Measurements from ENCODE around the gene PPFIA3. TPM values are rescaled to one million over a fixed set of nuclear protein-coding genes. Genes with fewer than 3 reads are reported as not detected.

Gene PPFIA3
- total RNA-seq, 1 experiment from 2014 or later: 27.3 TPM

GRCh38 chr19:49194408-49194807 lies 75.1 kb downstream of the PPFIA3 start:
- TF ChIP-seq, protein P1, sequence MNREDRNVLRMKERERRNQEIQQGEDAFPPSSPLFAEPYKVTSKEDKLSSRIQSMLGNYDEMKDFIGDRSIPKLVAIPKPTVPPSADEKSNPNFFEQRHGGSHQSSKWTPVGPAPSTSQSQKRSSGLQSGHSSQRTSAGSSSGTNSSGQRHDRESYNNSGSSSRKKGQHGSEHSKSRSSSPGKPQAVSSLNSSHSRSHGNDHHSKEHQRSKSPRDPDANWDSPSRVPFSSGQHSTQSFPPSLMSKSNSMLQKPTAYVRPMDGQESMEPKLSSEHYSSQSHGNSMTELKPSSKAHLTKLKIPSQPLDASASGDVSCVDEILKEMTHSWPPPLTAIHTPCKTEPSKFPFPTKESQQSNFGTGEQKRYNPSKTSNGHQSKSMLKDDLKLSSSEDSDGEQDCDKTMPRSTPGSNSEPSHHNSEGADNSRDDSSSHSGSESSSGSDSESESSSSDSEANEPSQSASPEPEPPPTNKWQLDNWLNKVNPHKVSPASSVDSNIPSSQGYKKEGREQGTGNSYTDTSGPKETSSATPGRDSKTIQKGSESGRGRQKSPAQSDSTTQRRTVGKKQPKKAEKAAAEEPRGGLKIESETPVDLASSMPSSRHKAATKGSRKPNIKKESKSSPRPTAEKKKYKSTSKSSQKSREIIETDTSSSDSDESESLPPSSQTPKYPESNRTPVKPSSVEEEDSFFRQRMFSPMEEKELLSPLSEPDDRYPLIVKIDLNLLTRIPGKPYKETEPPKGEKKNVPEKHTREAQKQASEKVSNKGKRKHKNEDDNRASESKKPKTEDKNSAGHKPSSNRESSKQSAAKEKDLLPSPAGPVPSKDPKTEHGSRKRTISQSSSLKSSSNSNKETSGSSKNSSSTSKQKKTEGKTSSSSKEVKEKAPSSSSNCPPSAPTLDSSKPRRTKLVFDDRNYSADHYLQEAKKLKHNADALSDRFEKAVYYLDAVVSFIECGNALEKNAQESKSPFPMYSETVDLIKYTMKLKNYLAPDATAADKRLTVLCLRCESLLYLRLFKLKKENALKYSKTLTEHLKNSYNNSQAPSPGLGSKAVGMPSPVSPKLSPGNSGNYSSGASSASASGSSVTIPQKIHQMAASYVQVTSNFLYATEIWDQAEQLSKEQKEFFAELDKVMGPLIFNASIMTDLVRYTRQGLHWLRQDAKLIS (CRISPR knock-in tag; IDR thresholded peaks at IDR 0.05; ENCODE audit: borderline replicate concordance): no peak
- TF ChIP-seq, protein P2, sequence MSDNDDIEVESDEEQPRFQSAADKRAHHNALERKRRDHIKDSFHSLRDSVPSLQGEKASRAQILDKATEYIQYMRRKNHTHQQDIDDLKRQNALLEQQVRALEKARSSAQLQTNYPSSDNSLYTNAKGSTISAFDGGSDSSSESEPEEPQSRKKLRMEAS (CRISPR knock-in tag; IDR thresholded peaks at IDR 0.05): no peak
- TF ChIP-seq IRF2 (CRISPR knock-in tag; IDR thresholded peaks at IDR 0.05; ENCODE audit: borderline replicate concordance, low read depth) (no peak), CREB1 (CRISPR knock-in tag; IDR thresholded peaks at IDR 0.05) (no peak), NR2C2 (CRISPR knock-in tag; IDR thresholded peaks at IDR 0.05) (no peak), ZNF138 (CRISPR knock-in tag; conservative IDR thresholded peaks at IDR 0.05) (no peak), ZMAT4 (CRISPR knock-in tag; IDR thresholded peaks at IDR 0.05) (no peak), TEAD1 (CRISPR knock-in tag; IDR thresholded peaks at IDR 0.05) (no peak), FOXP1 (CRISPR knock-in tag; IDR thresholded peaks at IDR 0.05; ENCODE audit: borderline replicate concordance) (no peak), ZBTB21 (CRISPR knock-in tag; IDR thresholded peaks at IDR 0.05; ENCODE audit: borderline replicate concordance) (no peak), ATF3 (CRISPR knock-in tag; conservative IDR thresholded peaks at IDR 0.05) (no peak), MXD4 (CRISPR knock-in tag; IDR thresholded peaks at IDR 0.05; ENCODE audit: borderline replicate concordance) (no peak), ETV6 (CRISPR knock-in tag; IDR thresholded peaks at IDR 0.05) (no peak), ESRRA (CRISPR knock-in tag; IDR thresholded peaks at IDR 0.05; ENCODE audit: borderline replicate concordance) (no peak)
- TF ChIP-seq, protein P3, sequence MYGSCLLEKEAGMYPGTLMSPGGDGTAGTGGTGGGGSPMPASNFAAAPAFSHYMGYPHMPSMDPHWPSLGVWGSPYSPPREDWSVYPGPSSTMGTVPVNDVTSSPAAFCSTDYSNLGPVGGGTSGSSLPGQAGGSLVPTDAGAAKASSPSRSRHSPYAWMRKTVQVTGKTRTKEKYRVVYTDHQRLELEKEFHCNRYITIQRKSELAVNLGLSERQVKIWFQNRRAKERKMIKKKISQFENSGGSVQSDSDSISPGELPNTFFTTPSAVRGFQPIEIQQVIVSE (CRISPR knock-in tag; IDR thresholded peaks at IDR 0.05; ENCODE audit: borderline replicate concordance): no peak
- TF ChIP-seq, protein P4, sequence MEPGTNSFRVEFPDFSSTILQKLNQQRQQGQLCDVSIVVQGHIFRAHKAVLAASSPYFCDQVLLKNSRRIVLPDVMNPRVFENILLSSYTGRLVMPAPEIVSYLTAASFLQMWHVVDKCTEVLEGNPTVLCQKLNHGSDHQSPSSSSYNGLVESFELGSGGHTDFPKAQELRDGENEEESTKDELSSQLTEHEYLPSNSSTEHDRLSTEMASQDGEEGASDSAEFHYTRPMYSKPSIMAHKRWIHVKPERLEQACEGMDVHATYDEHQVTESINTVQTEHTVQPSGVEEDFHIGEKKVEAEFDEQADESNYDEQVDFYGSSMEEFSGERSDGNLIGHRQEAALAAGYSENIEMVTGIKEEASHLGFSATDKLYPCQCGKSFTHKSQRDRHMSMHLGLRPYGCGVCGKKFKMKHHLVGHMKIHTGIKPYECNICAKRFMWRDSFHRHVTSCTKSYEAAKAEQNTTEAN (CRISPR knock-in tag; IDR thresholded peaks at IDR 0.05): no peak
- TF ChIP-seq, protein P5, sequence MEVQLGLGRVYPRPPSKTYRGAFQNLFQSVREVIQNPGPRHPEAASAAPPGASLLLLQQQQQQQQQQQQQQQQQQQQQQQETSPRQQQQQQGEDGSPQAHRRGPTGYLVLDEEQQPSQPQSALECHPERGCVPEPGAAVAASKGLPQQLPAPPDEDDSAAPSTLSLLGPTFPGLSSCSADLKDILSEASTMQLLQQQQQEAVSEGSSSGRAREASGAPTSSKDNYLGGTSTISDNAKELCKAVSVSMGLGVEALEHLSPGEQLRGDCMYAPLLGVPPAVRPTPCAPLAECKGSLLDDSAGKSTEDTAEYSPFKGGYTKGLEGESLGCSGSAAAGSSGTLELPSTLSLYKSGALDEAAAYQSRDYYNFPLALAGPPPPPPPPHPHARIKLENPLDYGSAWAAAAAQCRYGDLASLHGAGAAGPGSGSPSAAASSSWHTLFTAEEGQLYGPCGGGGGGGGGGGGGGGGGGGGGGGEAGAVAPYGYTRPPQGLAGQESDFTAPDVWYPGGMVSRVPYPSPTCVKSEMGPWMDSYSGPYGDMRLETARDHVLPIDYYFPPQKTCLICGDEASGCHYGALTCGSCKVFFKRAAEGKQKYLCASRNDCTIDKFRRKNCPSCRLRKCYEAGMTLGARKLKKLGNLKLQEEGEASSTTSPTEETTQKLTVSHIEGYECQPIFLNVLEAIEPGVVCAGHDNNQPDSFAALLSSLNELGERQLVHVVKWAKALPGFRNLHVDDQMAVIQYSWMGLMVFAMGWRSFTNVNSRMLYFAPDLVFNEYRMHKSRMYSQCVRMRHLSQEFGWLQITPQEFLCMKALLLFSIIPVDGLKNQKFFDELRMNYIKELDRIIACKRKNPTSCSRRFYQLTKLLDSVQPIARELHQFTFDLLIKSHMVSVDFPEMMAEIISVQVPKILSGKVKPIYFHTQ (CRISPR knock-in tag; IDR thresholded peaks at IDR 0.05): no peak
- TF ChIP-seq, protein P6, sequence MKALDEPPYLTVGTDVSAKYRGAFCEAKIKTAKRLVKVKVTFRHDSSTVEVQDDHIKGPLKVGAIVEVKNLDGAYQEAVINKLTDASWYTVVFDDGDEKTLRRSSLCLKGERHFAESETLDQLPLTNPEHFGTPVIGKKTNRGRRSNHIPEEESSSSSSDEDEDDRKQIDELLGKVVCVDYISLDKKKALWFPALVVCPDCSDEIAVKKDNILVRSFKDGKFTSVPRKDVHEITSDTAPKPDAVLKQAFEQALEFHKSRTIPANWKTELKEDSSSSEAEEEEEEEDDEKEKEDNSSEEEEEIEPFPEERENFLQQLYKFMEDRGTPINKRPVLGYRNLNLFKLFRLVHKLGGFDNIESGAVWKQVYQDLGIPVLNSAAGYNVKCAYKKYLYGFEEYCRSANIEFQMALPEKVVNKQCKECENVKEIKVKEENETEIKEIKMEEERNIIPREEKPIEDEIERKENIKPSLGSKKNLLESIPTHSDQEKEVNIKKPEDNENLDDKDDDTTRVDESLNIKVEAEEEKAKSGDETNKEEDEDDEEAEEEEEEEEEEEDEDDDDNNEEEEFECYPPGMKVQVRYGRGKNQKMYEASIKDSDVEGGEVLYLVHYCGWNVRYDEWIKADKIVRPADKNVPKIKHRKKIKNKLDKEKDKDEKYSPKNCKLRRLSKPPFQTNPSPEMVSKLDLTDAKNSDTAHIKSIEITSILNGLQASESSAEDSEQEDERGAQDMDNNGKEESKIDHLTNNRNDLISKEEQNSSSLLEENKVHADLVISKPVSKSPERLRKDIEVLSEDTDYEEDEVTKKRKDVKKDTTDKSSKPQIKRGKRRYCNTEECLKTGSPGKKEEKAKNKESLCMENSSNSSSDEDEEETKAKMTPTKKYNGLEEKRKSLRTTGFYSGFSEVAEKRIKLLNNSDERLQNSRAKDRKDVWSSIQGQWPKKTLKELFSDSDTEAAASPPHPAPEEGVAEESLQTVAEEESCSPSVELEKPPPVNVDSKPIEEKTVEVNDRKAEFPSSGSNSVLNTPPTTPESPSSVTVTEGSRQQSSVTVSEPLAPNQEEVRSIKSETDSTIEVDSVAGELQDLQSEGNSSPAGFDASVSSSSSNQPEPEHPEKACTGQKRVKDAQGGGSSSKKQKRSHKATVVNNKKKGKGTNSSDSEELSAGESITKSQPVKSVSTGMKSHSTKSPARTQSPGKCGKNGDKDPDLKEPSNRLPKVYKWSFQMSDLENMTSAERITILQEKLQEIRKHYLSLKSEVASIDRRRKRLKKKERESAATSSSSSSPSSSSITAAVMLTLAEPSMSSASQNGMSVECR (CRISPR knock-in tag; IDR thresholded peaks at IDR 0.05; ENCODE audit: borderline replicate concordance): no peak
- TF ChIP-seq, protein P7, sequence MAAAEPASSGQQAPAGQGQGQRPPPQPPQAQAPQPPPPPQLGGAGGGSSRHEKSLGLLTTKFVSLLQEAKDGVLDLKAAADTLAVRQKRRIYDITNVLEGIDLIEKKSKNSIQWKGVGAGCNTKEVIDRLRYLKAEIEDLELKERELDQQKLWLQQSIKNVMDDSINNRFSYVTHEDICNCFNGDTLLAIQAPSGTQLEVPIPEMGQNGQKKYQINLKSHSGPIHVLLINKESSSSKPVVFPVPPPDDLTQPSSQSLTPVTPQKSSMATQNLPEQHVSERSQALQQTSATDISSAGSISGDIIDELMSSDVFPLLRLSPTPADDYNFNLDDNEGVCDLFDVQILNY (CRISPR knock-in tag; IDR thresholded peaks at IDR 0.05): no peak
- TF ChIP-seq, protein P8, sequence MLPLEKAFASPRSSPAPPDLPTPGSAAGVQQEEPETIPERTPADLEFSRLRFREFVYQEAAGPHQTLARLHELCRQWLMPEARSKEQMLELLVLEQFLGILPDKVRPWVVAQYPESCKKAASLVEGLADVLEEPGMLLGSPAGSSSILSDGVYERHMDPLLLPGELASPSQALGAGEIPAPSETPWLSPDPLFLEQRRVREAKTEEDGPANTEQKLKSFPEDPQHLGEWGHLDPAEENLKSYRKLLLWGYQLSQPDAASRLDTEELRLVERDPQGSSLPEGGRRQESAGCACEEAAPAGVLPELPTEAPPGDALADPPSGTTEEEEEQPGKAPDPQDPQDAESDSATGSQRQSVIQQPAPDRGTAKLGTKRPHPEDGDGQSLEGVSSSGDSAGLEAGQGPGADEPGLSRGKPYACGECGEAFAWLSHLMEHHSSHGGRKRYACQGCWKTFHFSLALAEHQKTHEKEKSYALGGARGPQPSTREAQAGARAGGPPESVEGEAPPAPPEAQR (CRISPR knock-in tag; IDR thresholded peaks at IDR 0.05): no peak
- CTCF ChIA-PET: interaction anchor here (5.3 kb wide), 1 partner anchor 45 kb away, joined by 98 read pairs; no protein-coding TSS in a partner anchor
- H3K27me3 Mint-ChIP-seq (ENCODE audit: low read depth): peaks cover 7% of the 10 kb centered on the region
- H3K27ac Mint-ChIP-seq: no peak overlapping the region
- H3K4me1 Mint-ChIP-seq: no peaks in the 10 kb centered on the region
- peaks cover 12% of the 10 kb centered on the region for H3K36me3 Mint-ChIP-seq
- H3K4me3 Mint-ChIP-seq: no peak overlapping the region
- POLR2A ChIA-PET: interaction anchor here (0.7 kb wide), 1 partner anchor 99 kb away, joined by 5 read pairs; no protein-coding TSS in a partner anchor
- peaks cover 7% of the 10 kb centered on the region for H3K9me3 Mint-ChIP-seq
- DNase-seq (ENCODE audit: low spot score) (no peak), ATAC-seq (no peak)
